NAMALWA (cell line): Measurements from ENCODE around the gene TLR3.

ENCODE experiments used
- DNase-seq: peaks from one replicate; pipeline ENCODE4 v3.0.0-alpha.2; 2015; ENCODE audit warnings: low spot score

Gene TLR3

GRCh38 chr4:186105647-186106321 is 36.8 kb downstream of the TLR3 start:
- no peak for DNase-seq

DNA sequence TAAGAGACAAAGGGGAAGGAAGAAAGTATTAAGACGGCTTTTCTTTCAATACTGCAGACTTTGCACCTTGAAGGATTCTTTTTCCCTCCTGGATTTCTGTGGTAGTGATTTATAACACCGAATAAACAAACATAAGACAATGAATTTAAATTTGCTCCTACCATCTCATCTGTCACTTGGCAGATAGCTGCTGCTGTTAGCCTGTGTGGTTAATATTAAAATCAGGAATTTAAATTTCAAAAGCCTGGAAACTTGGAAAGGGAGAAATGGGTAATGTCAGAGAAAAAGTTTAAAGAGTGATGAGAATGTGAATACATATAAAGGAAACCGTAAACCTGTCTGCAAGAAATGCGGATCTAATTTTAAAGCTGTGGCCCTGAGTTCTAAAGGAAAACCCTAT is 39.0 kb downstream of the TLR3 start:
- no peak for DNase-seq

DNA sequence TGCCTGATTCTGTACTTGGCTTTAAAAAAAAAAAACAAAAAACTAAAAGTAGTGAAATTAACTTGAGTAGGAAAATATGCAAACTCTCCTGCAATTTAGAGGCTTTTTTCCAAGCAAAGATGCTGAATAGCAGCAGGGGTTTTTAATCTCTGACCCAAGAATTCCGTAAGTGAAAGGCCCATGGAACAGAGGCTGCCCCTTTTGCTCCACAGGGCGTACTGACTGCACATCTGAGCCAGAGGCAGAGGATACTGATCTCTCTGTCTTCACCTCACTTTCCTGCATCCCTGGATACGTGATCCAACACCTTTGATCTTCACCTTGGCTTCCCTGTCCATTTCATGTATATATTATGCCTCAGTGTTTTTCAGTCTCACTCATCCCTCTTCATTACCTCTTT is 39.4 kb downstream of the TLR3 start:
- no peak for DNase-seq

DNA sequence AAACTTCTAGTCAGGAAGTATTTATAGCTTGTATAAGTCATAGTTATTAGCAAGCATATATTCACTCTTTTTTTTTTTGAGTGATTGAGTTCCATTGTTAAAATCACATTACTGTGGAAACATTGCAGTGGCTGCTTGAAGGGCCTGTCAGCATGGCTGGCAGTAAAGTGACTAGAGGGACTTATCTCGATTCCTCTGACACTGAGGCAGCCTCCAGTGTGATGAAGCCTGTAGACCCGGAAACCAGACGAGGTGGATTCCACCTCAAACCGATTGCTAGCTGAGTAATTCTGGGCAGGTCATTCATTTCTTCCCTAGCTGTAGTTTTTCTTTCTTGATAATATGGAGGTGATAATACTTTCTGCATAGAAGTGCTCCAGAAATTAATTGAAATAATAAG is 40.3 kb downstream of the TLR3 start:
- DNase-seq = no peak

DNA sequence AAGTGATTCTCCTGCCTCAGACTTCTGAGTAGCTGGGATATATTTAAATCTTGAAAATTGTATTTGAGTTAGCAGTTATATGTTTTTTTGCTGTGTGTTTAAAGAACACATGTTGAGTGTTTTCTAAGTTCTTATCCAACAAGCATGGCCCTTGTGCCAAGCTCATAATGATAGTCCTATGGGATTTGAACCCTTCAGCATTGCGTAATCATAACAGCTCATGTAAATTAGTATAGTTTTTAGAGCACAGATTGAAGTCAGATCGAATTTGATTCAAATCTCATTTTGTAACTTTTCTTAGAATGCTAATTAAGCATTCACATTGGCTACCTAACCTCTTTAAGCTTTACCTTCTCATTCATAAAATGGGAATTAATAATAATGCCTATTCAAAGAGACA is 47.7 kb downstream of the TLR3 start:
- no peak for DNase-seq

- DNase-seq = no peak
These were observed 49.6 kb downstream of the TLR3 start for GRCh38 chr4:186118582-186118981.

GRCh38 chr4:186121057-186121456 is 52.1 kb downstream of the TLR3 start:
- DNase-seq = no peak

GRCh38 chr4:186128842-186129241 is 59.9 kb downstream of the TLR3 start:
- DNase-seq = no peak

GRCh38 chr4:186131935-186132334 is 63.0 kb downstream of the TLR3 start:
- no peak for DNase-seq

- DNase-seq = peak; percentile 26
These were observed 63.8 kb downstream of the TLR3 start for GRCh38 chr4:186132577-186133242.

DNA sequence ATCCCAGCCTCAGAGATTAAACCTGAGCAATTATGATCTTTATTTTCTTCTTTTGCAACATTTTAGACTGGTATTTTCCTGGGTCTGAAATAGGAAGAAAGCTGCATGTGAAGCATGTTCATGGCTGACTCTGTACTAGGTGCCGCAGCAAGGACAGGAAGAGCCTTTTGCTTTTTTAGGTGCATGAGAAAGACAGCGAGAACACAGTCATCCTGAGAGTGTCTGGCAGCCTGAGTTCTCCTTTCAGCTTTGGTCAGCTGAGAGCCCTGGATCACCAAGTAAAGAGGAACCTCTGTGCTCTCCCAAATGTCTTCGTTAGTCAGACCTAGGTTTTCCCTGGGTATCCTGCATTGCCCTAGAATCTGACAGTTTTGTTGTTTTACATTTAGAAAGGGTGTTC is 65.3 kb downstream of the TLR3 start:
- no peak for DNase-seq

- no peak for DNase-seq
These were observed 65.9 kb downstream of the TLR3 start for GRCh38 chr4:186134861-186135260.

GRCh38 chr4:186137196-186137794 is 68.3 kb downstream of the TLR3 start:
- peak; percentile 39 for DNase-seq
